ENCODE measurements around the gene MIAT. TPM values are rescaled to one million over a fixed set of nuclear protein-coding genes. Genes with fewer than 3 reads are reported as not detected.
A peak's percentile ranks its signal among the peaks of the same experiment; 100 is the strongest.

The MIAT gene
- total and polyA plus RNA-seq, 4 donors, result 0.18 to 1.5 (median 0.73) TPM

DNA sequence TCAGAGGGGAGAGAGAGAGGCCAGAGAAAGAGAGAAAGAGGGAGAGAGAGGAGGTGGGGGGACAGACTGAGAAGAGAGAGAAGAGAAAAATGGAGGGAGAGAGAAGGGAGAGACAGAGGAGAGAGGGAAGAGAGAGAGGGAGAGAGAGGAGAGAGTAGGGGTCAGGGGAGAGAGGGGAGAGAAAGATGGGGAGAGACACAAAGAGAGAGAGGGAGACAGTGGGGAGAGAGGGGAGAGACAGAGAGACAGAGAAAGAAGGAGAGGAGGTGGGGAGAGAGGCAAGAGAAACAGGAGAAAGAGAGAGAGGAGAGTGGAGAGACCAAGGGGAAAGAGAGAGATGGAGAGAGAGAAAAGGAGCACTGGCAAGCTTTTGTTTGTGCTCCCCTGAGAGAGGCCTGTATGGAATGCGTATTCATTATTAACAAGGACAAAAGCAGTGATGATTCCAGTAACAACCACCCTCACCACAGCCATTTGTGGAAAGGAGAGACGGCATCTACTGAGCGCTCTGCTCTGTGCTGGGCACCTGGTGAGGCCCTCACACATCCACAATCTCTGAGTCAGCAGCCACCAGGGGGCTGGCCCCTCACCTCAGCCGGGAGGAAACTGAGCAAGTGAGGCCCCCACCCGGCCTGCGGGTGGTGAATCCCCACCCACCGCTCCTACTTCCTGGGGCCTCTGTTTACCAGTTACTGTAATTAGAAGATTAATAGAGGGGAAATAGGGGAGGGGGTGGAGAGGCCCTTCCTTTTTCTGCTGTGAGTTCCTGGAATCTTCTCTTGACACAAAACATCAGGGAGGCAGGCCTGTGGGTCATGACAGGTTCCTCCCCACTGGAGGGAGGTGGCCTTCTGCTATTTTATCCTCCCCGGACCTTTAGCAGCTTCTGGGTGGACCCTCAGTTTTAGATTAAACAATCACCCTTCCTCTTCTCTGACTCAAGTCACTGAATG lies 14.6 kb upstream of the MIAT start:
- Histone ChIP-seq H3K4me1 (ENCODE audit: control insufficient read depth in 4 of 4, insufficient read depth in 4 of 4, low read length in 3 of 4) (peaks cover 0 to 10% (median 0%) of the 10 kb centered on the region in 4 donors), H3K27ac (ENCODE audit: low read depth in 1 of 2, low read length in 2 of 2) (no peak overlapping the region), H3K9ac (ENCODE audit: low read depth in 1 of 2, low read length in 2 of 2) (no peak overlapping the region), H3K36me3 (ENCODE audit: control insufficient read depth in 4 of 4, insufficient read depth in 3 of 4, low read depth in 1 of 4, low read length in 3 of 4) (no peaks in the 10 kb centered on the region), H3K27me3 (ENCODE audit: control insufficient read depth in 4 of 4, insufficient read depth in 4 of 4, low read length in 3 of 4) (no peaks in the 10 kb centered on the region), H3K4me3 (ENCODE audit: low read depth in 1 of 3, low read length in 3 of 3) (no peak overlapping the region), H3K9me3 (ENCODE audit: control insufficient read depth in 4 of 4, low read length in 3 of 4) (no peaks in the 10 kb centered on the region)
- DNase-seq (ENCODE audit: low spot score), result peak; percentile 71
- WGBS, result 67% methylated on average over 8 of the region's 8 CpGs
- TF ChIP-seq ZBTB33 (IDR thresholded peaks at IDR 0.05) (no peak), NR2F2 (IDR thresholded peaks at IDR 0.05) (no peak), RAD21 (IDR thresholded peaks at IDR 0.05) (peak in 1 of 2 donors; percentile 6), HNF4G (IDR thresholded peaks at IDR 0.05) (no peak)

DNA sequence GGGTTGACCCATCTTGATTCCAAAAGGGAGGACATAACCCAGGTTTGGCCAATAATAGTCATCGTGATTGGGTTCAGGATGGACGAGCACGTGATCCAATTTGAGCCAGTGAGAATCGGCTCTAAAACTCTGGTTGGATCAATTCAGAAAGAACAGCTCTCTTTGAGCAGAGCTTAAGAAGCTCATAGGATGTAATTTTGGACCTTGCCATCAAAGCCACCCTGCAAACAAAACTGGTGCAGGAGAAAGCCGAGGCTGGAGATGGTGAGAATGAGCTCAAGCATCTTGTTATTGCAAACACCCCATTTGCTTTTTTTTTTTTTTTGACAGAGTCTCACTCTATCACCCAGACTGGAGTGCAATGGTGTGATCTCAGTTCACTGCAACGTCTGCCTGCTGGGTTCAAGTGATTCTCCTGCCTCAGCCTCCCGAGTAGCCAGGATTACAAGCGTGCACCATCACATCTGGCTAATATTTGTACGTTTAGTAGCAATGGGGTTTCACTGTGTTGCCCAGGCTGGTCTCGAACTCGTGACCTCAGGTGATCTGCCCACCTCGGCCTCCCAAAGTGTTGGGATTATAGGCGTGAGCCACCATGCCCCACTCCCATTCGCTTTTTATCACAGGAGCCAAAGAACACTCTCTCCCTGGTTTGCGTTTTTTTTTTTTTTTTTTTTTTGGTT lies 13.8 kb upstream of the MIAT start:
- Histone ChIP-seq H3K4me3 (ENCODE audit: low read depth in 1 of 3, low read length in 3 of 3) (no peak overlapping the region), H3K27me3 (ENCODE audit: control insufficient read depth in 4 of 4, insufficient read depth in 4 of 4, low read length in 3 of 4) (no peaks in the 10 kb centered on the region), H3K4me1 (ENCODE audit: control insufficient read depth in 4 of 4, insufficient read depth in 4 of 4, low read length in 3 of 4) (peaks cover 0 to 10% (median under 1%) of the 10 kb centered on the region in 4 donors), H3K9ac (ENCODE audit: low read depth in 1 of 2, low read length in 2 of 2) (no peak overlapping the region), H3K27ac (ENCODE audit: low read depth in 1 of 2, low read length in 2 of 2) (no peak overlapping the region), H3K36me3 (ENCODE audit: control insufficient read depth in 4 of 4, insufficient read depth in 3 of 4, low read depth in 1 of 4, low read length in 3 of 4) (no peaks in the 10 kb centered on the region), H3K9me3 (ENCODE audit: control insufficient read depth in 4 of 4, low read length in 3 of 4) (no peaks in the 10 kb centered on the region)
- 91% methylated on average over 15 of the region's 15 CpGs for WGBS
- TF ChIP-seq ZBTB33 (IDR thresholded peaks at IDR 0.05) (no peak), EGR1 (IDR thresholded peaks at IDR 0.05; ENCODE audit: low read depth in 2 of 2) (no peak), GABPA (IDR thresholded peaks at IDR 0.05 in 1 of 2, conservative IDR thresholded peaks at IDR 0.05 in 1 of 2) (no peak), RXRA (IDR thresholded peaks at IDR 0.05) (no peak), JUND (IDR thresholded peaks at IDR 0.05) (no peak), HNF4G (IDR thresholded peaks at IDR 0.05) (no peak), NR2F2 (IDR thresholded peaks at IDR 0.05) (no peak)
- no peak for DNase-seq (ENCODE audit: low spot score)

GRCh38 chr22:26646158-26646557 lies 11.2 kb upstream of the MIAT start:
- Histone ChIP-seq H3K4me1 (ENCODE audit: control insufficient read depth in 4 of 4, insufficient read depth in 4 of 4, low read length in 3 of 4) (peaks cover 0 to 10% (median under 1%) of the 10 kb centered on the region in 4 donors), H3K9ac (ENCODE audit: low read depth in 1 of 2, low read length in 2 of 2) (no peak overlapping the region), H3K36me3 (ENCODE audit: control insufficient read depth in 4 of 4, insufficient read depth in 3 of 4, low read depth in 1 of 4, low read length in 3 of 4) (no peaks in the 10 kb centered on the region), H3K9me3 (ENCODE audit: control insufficient read depth in 4 of 4, low read length in 3 of 4) (no peaks in the 10 kb centered on the region), H3K27me3 (ENCODE audit: control insufficient read depth in 4 of 4, insufficient read depth in 4 of 4, low read length in 3 of 4) (peaks cover 0 to 2% (median 0%) of the 10 kb centered on the region in 4 donors), H3K4me3 (ENCODE audit: low read depth in 1 of 3, low read length in 3 of 3) (no peak overlapping the region), H3K27ac (ENCODE audit: low read depth in 1 of 2, low read length in 2 of 2) (no peak overlapping the region)
- 67% methylated on average over 5 of the region's 5 CpGs for WGBS
- DNase-seq (ENCODE audit: low spot score), result no peak
- TF ChIP-seq SP1 (IDR thresholded peaks at IDR 0.05), result no peak
